ENCODE results near the gene ZSWIM1.
"Not testable (repeated sequence)": the region's sequence is repeated elsewhere in the genome, so short reads cannot be mapped to it uniquely, and the experiment has no call there.

Gene ZSWIM1

DNA sequence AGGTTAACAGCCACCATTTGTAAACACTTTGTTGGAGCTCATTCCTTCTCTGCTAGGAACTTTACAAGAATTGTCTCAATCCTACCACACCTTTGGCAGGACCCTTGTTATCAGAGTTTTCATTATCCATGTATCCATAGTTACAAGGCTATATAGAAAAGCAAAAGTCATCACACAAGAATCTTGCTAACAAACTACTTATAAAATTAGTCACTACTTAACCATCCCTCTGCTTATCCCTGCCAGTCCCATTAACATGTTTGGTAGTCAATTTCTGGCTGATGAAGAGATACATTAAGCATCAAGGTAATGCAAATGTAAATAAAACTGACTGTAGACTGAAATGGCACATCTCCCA is 13.2 kb upstream of the ZSWIM1 start:
- no peaks in the 10 kb centered on the region for H3K27me3 ChIP-seq (ENCODE audit: control insufficient read depth, insufficient read depth, low read length, poor library complexity, severe bottlenecking)

GRCh38 chr20:45872626-45873025 is 8.4 kb upstream of the ZSWIM1 start:
- no peaks in the 10 kb centered on the region for H3K9me3 ChIP-seq (ENCODE audit: control insufficient read depth, low read length)
- H3K4me3 ChIP-seq (ENCODE audit: insufficient read depth, low read depth, low read length), result no peak overlapping the region
- 85 to 94% methylated on average over 4 of the region's 4 CpGs for WGBS, 2 experiments
- no peak overlapping the region for H3K27ac ChIP-seq (ENCODE audit: insufficient read depth, low read depth, low read length, poor library complexity, severe bottlenecking)
- H3K27me3 ChIP-seq (ENCODE audit: control insufficient read depth, insufficient read depth, low read length, poor library complexity, severe bottlenecking), result no peaks in the 10 kb centered on the region
- no peaks in the 10 kb centered on the region for H3K36me3 ChIP-seq (ENCODE audit: control insufficient read depth, insufficient read depth, low read length)
- H3K4me1 ChIP-seq (ENCODE audit: control insufficient read depth, insufficient read depth, low read length), result no peaks in the 10 kb centered on the region

More for the DNA sequence above, 13.2 kb upstream of the ZSWIM1 start:
- H3K27ac ChIP-seq (ENCODE audit: insufficient read depth, low read depth, low read length, poor library complexity, severe bottlenecking), result no peak overlapping the region
- no peaks in the 10 kb centered on the region for H3K4me1 ChIP-seq (ENCODE audit: control insufficient read depth, insufficient read depth, low read length)
- no peaks in the 10 kb centered on the region for H3K9me3 ChIP-seq (ENCODE audit: control insufficient read depth, low read length)
- H3K4me3 ChIP-seq (ENCODE audit: insufficient read depth, low read depth, low read length), result no peak overlapping the region
- H3K36me3 ChIP-seq (ENCODE audit: control insufficient read depth, insufficient read depth, low read length), result no peaks in the 10 kb centered on the region

DNA sequence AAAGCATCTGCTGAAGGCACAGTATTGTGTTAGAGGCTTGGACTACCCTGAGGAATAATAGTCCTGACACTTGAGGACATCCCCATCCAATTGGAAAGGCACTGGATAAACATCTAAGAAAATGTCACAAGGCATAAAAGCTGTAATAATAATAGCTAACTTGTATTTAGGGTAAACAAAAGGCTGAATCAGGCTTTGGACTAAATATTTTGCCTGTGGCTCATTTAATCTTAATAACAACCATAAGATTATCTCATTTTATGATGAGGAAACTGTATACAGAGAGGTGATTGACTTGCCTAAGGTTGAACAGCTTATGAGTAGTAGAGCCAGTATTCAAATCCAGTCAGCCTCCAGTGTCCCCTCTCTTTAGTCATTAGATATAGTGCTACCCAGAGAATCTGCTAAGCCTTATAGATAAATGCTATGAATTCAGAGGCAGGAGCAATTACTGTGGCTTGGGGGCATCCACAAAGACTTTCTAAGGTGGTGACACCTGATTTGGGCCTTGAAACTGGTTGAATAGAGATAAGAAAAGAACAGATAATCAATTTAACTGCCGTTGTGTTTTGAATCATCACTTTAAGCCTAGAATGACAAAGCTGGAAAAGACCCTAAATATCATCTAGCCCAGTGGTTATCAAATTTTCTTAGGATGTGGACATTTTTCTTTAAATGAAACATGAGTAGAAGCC is 7.5 kb upstream of the ZSWIM1 start:
- Histone ChIP-seq H3K9me3 (ENCODE audit: control insufficient read depth, low read length) (no peaks in the 10 kb centered on the region), H3K27ac (ENCODE audit: insufficient read depth, low read depth, low read length, poor library complexity, severe bottlenecking) (no peak overlapping the region), H3K36me3 (ENCODE audit: control insufficient read depth, insufficient read depth, low read length) (no peaks in the 10 kb centered on the region), H3K4me3 (ENCODE audit: insufficient read depth, low read depth, low read length) (no peak overlapping the region), H3K27me3 (ENCODE audit: control insufficient read depth, insufficient read depth, low read length, poor library complexity, severe bottlenecking) (no peaks in the 10 kb centered on the region), H3K4me1 (ENCODE audit: control insufficient read depth, insufficient read depth, low read length) (no peaks in the 10 kb centered on the region)
- WGBS, 2 experiments, result 82 to 100% methylated on average over 1 of the region's 1 CpG

- H3K36me3 ChIP-seq (ENCODE audit: control insufficient read depth, insufficient read depth, low read length); H3K27me3 ChIP-seq (ENCODE audit: control insufficient read depth, insufficient read depth, low read length, poor library complexity, severe bottlenecking); H3K4me3 ChIP-seq (ENCODE audit: insufficient read depth, low read depth, low read length); H3K9me3 ChIP-seq (ENCODE audit: control insufficient read depth, low read length); H3K4me1 ChIP-seq (ENCODE audit: control insufficient read depth, insufficient read depth, low read length); H3K27ac ChIP-seq (ENCODE audit: insufficient read depth, low read depth, low read length, poor library complexity, severe bottlenecking): not testable (repeated sequence)
- 94 to 96% methylated on average over 10 of the region's 10 CpGs for WGBS, 2 experiments
Observed at GRCh38 chr20:45874104-45874481, 6.9 kb upstream of the ZSWIM1 start.

GRCh38 chr20:45874576-45874975 is 6.5 kb upstream of the ZSWIM1 start:
- no peaks in the 10 kb centered on the region for H3K36me3 ChIP-seq (ENCODE audit: control insufficient read depth, insufficient read depth, low read length)
- no peaks in the 10 kb centered on the region for H3K9me3 ChIP-seq (ENCODE audit: control insufficient read depth, low read length)
- WGBS, 2 experiments, result 86 to 90% methylated on average over 4 of the region's 4 CpGs
- H3K27ac ChIP-seq (ENCODE audit: insufficient read depth, low read depth, low read length, poor library complexity, severe bottlenecking), result no peak overlapping the region
- H3K4me3 ChIP-seq (ENCODE audit: insufficient read depth, low read depth, low read length), result no peak overlapping the region
- no peaks in the 10 kb centered on the region for H3K27me3 ChIP-seq (ENCODE audit: control insufficient read depth, insufficient read depth, low read length, poor library complexity, severe bottlenecking)
- no peaks in the 10 kb centered on the region for H3K4me1 ChIP-seq (ENCODE audit: control insufficient read depth, insufficient read depth, low read length)

DNA sequence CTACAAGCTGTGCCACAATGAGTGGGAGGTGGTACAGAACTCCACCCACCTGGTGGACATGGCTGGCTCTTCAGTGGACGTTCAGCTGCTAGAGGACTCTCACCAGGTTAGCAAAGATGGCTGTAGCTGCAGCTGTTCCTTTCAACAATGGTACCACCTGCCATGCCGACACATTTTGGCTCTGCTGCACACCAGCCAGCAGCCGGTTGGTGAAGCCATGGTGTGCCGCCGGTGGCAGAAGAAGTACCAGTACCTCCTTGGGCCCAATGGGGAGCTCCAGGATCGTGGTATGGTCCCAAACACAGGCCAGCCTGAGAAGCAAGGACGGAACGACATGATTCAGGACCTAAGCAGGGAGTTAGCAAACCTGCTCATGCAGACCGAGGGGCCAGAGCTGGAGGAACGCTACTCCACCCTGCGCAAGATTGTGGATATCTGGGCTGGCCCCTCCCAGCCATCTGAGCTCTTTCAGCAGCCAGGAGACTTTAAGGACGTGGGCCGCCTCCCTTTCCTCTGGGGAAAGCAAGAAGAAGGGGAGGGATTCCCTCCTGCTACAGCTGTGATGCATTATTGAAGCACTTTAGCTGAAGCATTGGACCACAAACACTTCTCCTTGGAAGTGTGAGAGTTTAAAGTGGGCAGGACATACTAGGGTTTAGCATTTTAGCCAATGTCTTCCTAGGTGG is 2.8 kb upstream of the ZSWIM1 start:
- no peak overlapping the region for H3K27ac ChIP-seq (ENCODE audit: insufficient read depth, low read depth, low read length, poor library complexity, severe bottlenecking)
- no peaks in the 10 kb centered on the region for H3K9me3 ChIP-seq (ENCODE audit: control insufficient read depth, low read length)
- 93 to 94% methylated on average over 13 of the region's 13 CpGs for WGBS, 2 experiments
- H3K4me3 ChIP-seq (ENCODE audit: insufficient read depth, low read depth, low read length), result no peak overlapping the region
- H3K27me3 ChIP-seq (ENCODE audit: control insufficient read depth, insufficient read depth, low read length, poor library complexity, severe bottlenecking), result no peaks in the 10 kb centered on the region
- no peaks in the 10 kb centered on the region for H3K4me1 ChIP-seq (ENCODE audit: control insufficient read depth, insufficient read depth, low read length)
- H3K36me3 ChIP-seq (ENCODE audit: control insufficient read depth, insufficient read depth, low read length), result peaks cover 8% of the 10 kb centered on the region

DNA sequence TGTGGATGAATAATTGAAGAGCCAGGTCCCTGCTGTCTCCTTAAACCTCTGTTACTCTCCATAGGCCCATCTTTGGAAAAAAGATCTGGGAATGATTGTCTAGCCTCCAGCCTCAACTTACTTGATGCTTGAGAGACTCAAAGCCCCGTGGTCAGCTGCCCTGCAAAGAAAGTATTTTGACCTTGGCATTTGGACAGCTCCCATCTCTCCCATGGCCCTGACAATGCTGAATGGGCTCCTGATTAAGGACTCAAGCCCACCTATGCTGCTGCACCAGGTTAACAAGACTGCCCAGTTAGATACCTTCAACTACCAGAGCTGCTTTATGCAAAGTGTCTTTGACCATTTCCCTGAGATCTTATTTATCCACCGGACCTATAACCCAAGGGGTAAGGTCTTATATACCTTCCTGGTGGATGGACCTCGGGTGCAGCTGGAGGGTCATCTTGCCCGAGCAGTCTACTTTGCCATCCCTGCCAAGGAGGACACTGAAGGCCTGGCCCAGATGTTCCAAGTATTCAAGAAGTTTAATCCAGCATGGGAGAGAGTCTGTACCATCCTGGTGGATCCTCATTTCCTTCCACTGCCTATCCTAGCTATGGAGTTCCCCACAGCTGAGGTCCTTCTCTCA is 1.6 kb downstream of the ZSWIM1 start:
- 95 to 96% methylated on average over 4 of the region's 4 CpGs for WGBS, 2 experiments

DNA sequence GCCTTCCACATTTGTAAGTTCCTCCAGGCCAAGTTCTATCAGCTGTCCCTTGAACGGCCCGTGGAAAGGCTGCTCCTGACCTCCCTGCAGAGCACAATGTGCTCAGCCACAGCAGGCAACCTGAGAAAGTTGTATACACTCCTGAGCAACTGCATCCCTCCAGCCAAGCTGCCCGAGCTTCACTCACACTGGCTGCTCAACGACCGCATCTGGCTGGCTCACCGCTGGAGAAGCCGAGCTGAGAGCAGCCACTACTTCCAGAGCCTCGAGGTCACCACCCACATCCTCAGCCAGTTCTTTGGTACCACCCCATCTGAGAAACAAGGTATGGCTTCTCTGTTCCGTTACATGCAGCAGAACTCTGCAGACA is 2.1 kb downstream of the ZSWIM1 start:
- H3K4me1 ChIP-seq (ENCODE audit: control insufficient read depth, insufficient read depth, low read length), result no peaks in the 10 kb centered on the region
- peaks cover 16% of the 10 kb centered on the region for H3K36me3 ChIP-seq (ENCODE audit: control insufficient read depth, insufficient read depth, low read length)
- H3K4me3 ChIP-seq (ENCODE audit: insufficient read depth, low read depth, low read length), result no peak overlapping the region
- H3K27ac ChIP-seq (ENCODE audit: insufficient read depth, low read depth, low read length, poor library complexity, severe bottlenecking), result no peak overlapping the region
- 92 to 93% methylated on average over 9 of the region's 9 CpGs for WGBS, 2 experiments
- no peaks in the 10 kb centered on the region for H3K27me3 ChIP-seq (ENCODE audit: control insufficient read depth, insufficient read depth, low read length, poor library complexity, severe bottlenecking)
- H3K9me3 ChIP-seq (ENCODE audit: control insufficient read depth, low read length), result no peaks in the 10 kb centered on the region

More for the DNA sequence above, 1.6 kb downstream of the ZSWIM1 start:
- no peaks in the 10 kb centered on the region for H3K27me3 ChIP-seq (ENCODE audit: control insufficient read depth, insufficient read depth, low read length, poor library complexity, severe bottlenecking)
- H3K4me3 ChIP-seq (ENCODE audit: insufficient read depth, low read depth, low read length), result no peak overlapping the region
- no peaks in the 10 kb centered on the region for H3K9me3 ChIP-seq (ENCODE audit: control insufficient read depth, low read length)
- H3K4me1 ChIP-seq (ENCODE audit: control insufficient read depth, insufficient read depth, low read length), result no peaks in the 10 kb centered on the region
- peaks cover 16% of the 10 kb centered on the region for H3K36me3 ChIP-seq (ENCODE audit: control insufficient read depth, insufficient read depth, low read length)
- no peak overlapping the region for H3K27ac ChIP-seq (ENCODE audit: insufficient read depth, low read depth, low read length, poor library complexity, severe bottlenecking)

- Histone ChIP-seq H3K27me3 (ENCODE audit: control insufficient read depth, insufficient read depth, low read length, poor library complexity, severe bottlenecking) (peaks cover 14% of the 10 kb centered on the region), H3K36me3 (ENCODE audit: control insufficient read depth, insufficient read depth, low read length) (peaks cover 16% of the 10 kb centered on the region), H3K27ac (ENCODE audit: insufficient read depth, low read depth, low read length, poor library complexity, severe bottlenecking) (no peak overlapping the region), H3K4me3 (ENCODE audit: insufficient read depth, low read depth, low read length) (no peak overlapping the region), H3K9me3 (ENCODE audit: control insufficient read depth, low read length) (no peaks in the 10 kb centered on the region), H3K4me1 (ENCODE audit: control insufficient read depth, insufficient read depth, low read length) (peaks cover 8% of the 10 kb centered on the region)
- 92 to 94% methylated on average over 18 to 19 of the region's 19 CpGs for WGBS, 2 experiments
Observed at GRCh38 chr20:45886590-45887345, 5.7 kb downstream of the ZSWIM1 start.

DNA sequence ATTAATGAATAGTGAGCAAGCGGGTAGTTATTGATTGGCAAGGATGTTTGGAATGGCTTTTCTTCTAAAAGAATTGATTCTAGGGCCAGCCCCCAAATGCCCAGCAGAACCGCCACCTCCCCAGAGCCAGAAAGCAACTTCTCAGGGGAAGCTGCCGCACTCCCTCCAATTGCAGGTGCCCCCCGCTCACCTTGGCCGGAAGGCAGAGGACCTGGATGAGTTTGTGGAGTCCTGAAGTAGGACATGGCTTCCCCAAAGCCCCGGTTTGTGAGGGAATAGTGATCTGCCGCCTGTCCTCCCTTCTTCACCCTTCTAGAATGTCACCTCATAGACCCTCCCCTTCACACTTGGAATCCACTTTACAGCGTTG is 6.3 kb downstream of the ZSWIM1 start, which contains the start of gene SPATA25:
Gene SPATA25, minus strand, starts transcription at position 277 of the 370 bp plus-strand sequence. Its CDS starts 32 bp downstream, at position 245.
- Histone ChIP-seq H3K9me3 (ENCODE audit: control insufficient read depth, low read length) (no peaks in the 10 kb centered on the region), H3K27ac (ENCODE audit: insufficient read depth, low read depth, low read length, poor library complexity, severe bottlenecking) (no peak within 1 kb of the TSS), H3K4me3 (ENCODE audit: insufficient read depth, low read depth, low read length) (no peak within 1 kb of the TSS), H3K27me3 (ENCODE audit: control insufficient read depth, insufficient read depth, low read length, poor library complexity, severe bottlenecking) (peaks cover 14% of the 10 kb centered on the region), H3K4me1 (ENCODE audit: control insufficient read depth, insufficient read depth, low read length) (peaks cover 9% of the 10 kb centered on the region), H3K36me3 (ENCODE audit: control insufficient read depth, insufficient read depth, low read length) (peaks cover 16% of the 10 kb centered on the region)
- 89 to 93% methylated on average over 8 of the region's 8 CpGs for WGBS, 2 experiments
